ENCODE results near the gene CPA4.

Gene CPA4

GRCh38 chr7:130359276-130359857 lies 66.4 kb downstream of the CPA4 start:
- Mint-ChIP-seq H3K27ac (peak overlapping the region; percentile 23 to 71 (median 60)), H3K4me1 (peaks cover 45% of the 10 kb centered on the region), H3K9me3 (peaks cover 16% of the 10 kb centered on the region), H3K36me3 (ENCODE audit: low read depth) (no peaks in the 10 kb centered on the region), H3K27me3 (ENCODE audit: low read depth) (no peaks in the 10 kb centered on the region), H3K4me3 (no peak overlapping the region)
- TF ChIP-seq, protein P1, sequence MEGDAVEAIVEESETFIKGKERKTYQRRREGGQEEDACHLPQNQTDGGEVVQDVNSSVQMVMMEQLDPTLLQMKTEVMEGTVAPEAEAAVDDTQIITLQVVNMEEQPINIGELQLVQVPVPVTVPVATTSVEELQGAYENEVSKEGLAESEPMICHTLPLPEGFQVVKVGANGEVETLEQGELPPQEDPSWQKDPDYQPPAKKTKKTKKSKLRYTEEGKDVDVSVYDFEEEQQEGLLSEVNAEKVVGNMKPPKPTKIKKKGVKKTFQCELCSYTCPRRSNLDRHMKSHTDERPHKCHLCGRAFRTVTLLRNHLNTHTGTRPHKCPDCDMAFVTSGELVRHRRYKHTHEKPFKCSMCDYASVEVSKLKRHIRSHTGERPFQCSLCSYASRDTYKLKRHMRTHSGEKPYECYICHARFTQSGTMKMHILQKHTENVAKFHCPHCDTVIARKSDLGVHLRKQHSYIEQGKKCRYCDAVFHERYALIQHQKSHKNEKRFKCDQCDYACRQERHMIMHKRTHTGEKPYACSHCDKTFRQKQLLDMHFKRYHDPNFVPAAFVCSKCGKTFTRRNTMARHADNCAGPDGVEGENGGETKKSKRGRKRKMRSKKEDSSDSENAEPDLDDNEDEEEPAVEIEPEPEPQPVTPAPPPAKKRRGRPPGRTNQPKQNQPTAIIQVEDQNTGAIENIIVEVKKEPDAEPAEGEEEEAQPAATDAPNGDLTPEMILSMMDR (IDR thresholded peaks at IDR 0.05; ENCODE audit: unreplicated experiment in 3 of 3) = no peak

GRCh38 chr7:130360518-130360917 lies 67.6 kb downstream of the CPA4 start:
- H3K4me3 Mint-ChIP-seq = no peak overlapping the region
- peaks cover 45% of the 10 kb centered on the region for H3K4me1 Mint-ChIP-seq
- H3K36me3 Mint-ChIP-seq (ENCODE audit: low read depth) = no peaks in the 10 kb centered on the region
- H3K27me3 Mint-ChIP-seq (ENCODE audit: low read depth) = no peaks in the 10 kb centered on the region
- H3K27ac Mint-ChIP-seq = peak overlapping the region in 2 of 3 experiments; percentile 60 to 71
- TF ChIP-seq, protein P1 (IDR thresholded peaks at IDR 0.05; ENCODE audit: unreplicated experiment in 3 of 3) = no peak
- peaks cover 16% of the 10 kb centered on the region for H3K9me3 Mint-ChIP-seq

- Mint-ChIP-seq H3K4me1 (peaks cover 45% of the 10 kb centered on the region), H3K27ac (peak overlapping the region; percentile 41 to 60 (median 54)), H3K27me3 (ENCODE audit: low read depth) (no peaks in the 10 kb centered on the region), H3K36me3 (ENCODE audit: low read depth) (no peaks in the 10 kb centered on the region), H3K4me3 (no peak overlapping the region), H3K9me3 (peaks cover 16% of the 10 kb centered on the region)
- TF ChIP-seq, protein P1 (IDR thresholded peaks at IDR 0.05; ENCODE audit: unreplicated experiment in 3 of 3) = no peak
Measured at GRCh38 chr7:130361681-130362080, 68.7 kb downstream of the CPA4 start.

DNA sequence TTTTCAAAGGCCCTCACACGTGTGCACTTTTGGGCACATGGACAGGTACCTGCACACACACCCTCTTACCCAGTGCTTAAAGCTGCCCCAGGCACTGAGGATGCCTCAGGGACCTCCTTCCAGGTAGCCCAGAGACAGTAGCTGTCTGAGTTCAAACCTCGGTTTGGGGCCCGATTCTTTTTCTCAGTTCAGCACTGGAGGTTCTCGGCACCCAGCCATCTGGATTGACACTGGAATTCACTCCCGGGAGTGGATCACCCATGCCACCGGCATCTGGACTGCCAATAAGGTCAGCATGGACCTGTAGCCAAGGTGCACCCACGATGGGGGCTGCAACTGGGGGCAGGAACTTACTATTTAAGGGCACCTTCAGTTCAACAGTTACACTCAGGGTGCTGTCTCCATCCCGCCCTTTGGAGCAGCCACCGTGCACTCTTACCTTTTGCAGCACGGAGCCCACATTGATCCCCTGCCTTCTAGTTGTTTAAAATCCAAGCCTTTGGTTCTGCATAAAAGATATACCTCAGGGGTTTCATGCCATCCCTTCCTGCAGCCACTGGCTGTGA lies 69.4 kb downstream of the CPA4 start:
- peaks cover 16% of the 10 kb centered on the region for H3K9me3 Mint-ChIP-seq
- peak overlapping the region; percentile 76 to 93 (median 87) for H3K27ac Mint-ChIP-seq
- TF ChIP-seq, protein P1 (IDR thresholded peaks at IDR 0.05; ENCODE audit: unreplicated experiment in 3 of 3) = no peak
- H3K27me3 Mint-ChIP-seq (ENCODE audit: low read depth) = no peaks in the 10 kb centered on the region
- no peaks in the 10 kb centered on the region for H3K36me3 Mint-ChIP-seq (ENCODE audit: low read depth)
- H3K4me3 Mint-ChIP-seq = no peak overlapping the region
- H3K4me1 Mint-ChIP-seq = peaks cover 45% of the 10 kb centered on the region

DNA sequence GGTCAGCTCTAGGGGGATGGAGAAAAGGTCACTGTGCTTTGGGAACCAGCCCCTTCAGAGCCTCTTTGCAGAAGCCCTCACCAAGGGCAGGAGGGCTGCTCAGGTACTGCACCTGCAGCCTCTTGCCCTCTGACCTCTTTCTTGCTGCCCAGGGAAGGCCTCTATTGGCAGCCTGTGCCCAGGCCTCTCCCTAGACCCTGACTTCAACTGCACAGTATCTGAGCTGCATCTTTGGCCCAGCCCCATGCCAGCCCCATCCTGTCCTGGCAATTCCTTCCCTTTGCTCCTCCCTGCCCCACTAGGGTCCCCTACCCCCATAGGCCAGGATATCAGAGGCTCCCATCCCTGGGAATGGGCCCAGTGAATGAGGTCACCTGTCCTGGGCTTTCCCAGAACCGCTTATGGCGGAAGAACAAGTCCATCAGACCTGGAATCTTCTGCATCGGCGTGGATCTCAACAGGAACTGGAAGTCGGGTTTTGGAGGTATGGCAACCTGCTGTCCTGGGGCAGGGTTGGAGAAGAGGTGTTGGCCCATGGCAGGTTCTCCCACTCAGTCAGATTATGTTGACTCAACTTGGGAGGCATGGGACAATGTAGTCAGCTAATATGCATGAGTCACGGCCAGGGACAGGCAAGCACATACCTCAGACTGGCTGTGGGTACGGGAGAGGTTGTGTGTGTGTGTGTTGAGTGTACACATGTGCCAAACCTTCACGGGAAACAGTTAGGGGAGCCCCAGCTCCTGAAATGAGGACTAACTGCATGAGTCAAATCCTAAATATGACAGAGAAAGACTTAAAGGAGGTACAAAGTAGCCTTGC lies 70.3 kb downstream of the CPA4 start:
- Mint-ChIP-seq H3K4me1 (peaks cover 47% of the 10 kb centered on the region), H3K9me3 (peaks cover 16% of the 10 kb centered on the region), H3K36me3 (ENCODE audit: low read depth) (no peaks in the 10 kb centered on the region)

More for the DNA sequence above, 70.3 kb downstream of the CPA4 start:
- H3K27me3 Mint-ChIP-seq (ENCODE audit: low read depth) = no peaks in the 10 kb centered on the region
- H3K4me3 Mint-ChIP-seq = no peak overlapping the region
- TF ChIP-seq, protein P1 (IDR thresholded peaks at IDR 0.05; ENCODE audit: unreplicated experiment in 3 of 3) = no peak
- H3K27ac Mint-ChIP-seq = peak overlapping the region; percentile 81 to 93 (median 87)

Measured in nephron (organoid).